Measurements from ENCODE around the gene GNA15.

Gene GNA15

DNA sequence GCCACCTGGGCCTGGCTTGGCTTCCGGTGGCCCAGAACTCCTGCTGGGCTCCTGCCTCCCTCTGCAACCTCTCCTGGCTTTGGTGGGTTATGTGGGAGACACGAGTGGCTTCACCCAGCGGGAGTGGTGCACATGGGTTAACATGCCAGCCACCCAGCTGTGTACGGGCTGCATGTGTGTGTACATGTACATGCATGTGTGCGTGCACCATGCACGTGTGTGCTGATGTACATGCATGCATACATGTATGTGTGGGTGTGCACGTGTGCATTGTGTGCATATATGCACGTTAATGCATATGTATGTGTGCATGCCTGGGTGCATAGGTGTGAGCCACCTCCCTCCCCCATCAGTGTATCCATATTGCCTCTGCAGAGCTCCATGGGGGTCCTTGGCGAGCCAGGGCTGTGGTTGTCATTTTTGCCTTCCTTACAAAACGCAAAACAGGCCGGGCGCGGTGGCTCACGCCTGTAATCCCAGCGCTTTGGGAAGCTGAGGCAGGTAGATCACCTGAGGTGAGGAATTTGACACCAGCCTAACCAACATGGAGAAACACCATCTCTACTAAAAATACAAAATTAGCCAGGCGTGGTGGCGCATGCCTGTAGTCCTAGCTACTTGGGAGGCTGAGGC lies 29.2 kb upstream of the GNA15 start:
- DNase-seq = no peak

DNA sequence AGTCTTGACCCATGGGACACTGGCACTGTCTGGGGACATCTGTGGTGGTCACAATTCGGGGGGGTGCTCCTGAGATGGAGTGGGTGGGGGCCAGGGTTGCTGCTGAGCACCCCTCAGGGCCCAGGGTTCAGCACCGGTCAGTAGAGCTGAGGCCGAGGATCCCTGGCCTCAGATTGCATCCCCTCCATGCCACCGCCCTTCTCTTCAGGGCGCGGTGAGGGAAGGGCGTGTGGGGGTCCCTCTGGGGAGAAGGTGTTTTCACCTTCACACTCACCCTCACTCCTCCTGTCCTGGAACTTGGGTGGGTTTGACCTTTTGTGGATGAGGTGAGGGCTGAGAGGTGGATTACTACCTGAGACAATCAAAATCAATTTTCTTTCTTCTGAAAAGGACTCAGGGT lies 28.2 kb upstream of the GNA15 start:
- DNase-seq = no peak

DNA sequence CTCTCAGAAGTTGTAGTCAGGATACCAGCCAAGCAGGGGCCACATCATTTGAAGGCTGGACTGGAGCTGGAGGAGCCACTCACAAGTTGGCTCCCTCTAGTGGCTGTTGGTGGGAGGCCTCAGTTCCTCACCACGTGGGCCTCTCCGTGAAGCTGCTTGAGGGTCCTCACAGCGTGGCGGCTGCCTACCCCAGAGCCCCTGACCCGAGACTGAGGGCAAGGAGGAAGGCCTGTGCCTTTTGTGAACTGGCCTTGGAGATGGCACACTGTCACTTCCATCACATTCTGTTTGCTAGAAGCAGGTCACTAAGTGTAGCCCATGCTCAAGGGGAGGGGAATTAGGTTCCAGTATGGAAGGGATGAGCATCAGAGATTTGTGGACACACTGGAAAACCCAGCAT lies 27.1 kb upstream of the GNA15 start:
- no peak for DNase-seq

DNA sequence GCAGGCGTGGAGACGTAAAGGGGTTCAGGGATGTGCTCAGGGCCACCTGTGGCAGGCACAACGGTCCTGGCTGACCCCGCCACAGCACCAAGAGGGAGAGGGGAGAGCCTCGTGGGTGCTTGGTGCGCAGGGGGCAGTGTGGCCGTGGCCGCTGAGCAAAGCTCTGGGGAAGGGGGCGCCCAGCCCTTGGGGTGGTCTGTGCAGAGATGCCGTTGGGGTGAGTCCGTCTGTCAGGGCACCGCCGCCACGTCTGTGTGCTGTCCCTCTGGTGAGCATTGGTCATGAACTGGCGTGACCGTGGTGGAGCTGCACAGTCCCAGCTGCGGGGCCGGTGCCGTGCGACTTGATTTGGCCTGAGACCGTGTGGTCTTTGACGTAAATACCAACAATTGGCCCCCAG lies 26.3 kb upstream of the GNA15 start:
- DNase-seq = no peak

DNA sequence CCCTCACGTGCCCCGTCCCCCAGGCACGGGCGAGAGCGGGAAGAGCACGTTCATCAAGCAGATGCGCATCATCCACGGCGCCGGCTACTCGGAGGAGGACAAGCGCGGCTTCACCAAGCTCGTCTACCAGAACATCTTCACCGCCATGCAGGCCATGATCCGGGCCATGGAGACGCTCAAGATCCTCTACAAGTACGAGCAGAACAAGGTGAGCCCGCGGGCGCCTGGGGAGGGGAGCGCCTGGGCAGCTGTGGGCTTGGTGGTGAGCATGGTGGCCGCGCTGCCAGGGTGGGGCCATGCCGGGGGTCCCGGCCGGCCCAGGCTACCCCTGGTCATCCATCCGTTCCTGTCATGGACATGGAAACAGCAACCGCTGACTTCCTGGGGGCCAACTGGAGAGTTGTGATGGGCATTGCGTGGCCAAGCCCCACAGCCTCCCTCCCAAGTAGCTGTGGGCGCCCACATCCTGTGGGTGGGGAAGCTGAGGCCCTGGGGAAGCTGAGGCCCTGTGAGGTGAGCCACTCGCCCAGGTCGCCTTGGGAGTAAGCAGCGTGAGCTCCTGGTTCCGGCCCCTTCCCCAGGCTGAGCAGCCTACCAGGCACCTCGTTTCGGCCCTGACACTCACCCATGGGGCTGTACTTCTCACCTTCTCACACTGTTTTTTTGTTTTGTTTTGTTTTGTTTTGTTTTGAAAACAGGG lies 25.6 kb upstream of the GNA15 start:
- DNase-seq = no peak

DNA sequence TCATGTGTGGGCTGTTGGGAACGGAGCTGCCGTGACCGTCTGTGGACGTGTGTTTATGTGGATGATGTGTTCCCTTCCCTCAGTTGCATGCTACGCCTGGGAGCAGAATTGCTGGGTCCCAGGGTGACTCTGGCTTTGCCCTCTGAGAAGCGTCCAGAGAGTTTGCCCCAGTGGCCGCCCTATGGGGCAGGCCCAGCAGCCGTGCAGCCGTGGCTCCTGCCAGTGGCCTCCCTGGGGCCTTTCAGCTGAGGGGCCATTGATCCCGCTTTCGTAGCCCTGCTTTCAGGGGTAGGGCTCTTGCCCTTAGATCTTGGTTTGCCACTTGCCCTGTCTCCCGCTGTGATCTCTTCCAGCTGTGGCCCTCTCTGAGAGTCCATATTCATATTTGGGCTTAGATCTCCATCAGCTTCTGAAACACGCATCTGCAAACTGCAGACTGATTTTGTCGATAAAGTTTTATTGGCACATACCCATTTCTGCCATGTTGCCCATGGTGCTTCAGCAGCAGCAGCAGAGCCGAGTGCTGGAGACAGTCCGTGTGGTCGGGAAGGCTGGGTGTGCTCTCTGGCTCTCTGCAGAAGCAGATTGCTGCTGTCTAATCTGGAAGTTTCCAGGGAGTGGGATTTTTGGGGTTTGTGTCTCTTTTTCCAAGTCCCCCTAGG lies 24.1 kb upstream of the GNA15 start:
- DNase-seq = no peak

DNA sequence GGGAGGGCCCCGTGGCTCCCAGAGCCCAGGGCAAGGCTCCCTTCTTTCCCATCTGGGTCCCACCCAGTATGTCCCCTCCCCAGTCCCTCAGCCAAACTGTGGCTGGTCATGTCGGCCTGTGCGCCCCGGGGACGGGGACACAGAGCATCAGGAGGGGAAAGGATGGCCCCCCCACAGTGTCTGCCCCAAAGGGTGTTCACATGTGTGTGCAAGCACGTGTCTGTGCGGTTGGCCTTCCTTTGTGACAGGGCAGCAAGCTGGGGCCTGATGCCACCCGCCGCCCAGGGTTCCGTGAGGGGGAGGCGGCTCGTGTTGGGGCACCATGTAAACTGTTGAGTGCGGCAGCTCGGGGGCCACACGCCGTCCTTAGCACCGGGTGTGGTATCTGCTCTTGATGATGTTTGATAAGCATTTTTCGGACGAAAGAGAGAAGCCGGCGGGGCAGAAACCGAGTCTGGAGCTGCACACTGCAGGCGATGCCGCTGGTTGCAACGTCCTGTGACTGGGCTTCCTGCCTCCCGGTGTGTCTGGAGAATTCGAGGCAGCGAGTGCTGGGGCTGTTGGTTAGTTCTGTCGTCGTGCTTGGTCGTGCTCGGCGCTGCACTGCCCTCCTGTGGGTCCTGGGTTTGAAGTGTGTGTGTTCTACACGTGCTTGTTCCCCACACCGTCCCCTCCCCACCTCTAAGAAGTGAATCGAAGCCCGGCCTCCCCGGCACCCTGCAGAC lies 23.3 kb upstream of the GNA15 start:
- DNase-seq = no peak

DNA sequence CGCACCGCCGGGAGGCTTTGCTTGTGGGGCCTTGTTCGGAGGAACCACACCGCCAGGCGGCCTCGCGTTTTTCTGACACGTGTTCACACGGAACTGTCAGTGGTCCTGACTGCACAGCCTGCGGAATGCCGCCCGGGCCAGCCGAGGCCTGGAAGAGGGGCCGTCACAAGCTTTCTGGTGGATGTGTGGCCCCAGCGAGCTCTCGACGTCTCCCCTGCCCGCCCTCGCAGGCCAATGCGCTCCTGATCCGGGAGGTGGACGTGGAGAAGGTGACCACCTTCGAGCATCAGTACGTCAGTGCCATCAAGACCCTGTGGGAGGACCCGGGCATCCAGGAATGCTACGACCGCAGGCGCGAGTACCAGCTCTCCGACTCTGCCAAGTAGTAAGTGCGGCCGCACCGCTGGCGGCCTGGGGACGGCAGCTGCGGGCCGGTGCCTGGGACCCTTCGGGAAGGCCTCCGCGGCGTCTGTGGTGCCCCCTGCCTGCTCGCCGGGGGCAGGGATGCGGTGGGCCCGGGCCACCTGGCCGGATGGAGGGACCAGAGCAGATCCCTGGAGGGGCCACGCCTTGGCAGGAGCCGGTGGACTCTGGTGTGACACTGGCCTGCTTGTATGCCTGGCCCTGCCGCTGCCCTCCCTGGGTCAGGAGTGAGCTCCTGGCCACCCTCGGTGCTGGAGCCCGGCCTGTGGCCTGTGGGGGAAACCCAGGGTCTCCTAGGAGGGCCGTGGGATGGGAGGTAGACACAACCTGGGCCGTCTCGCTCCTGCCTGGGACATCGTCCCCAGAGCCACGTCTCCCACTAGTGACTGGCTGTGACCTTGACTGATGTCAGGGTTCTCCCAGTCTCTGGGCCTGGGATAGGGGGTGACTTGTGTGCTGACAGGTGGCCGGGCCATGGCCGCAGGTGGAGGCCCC lies 22.5 kb upstream of the GNA15 start:
- DNase-seq = no peak

DNA sequence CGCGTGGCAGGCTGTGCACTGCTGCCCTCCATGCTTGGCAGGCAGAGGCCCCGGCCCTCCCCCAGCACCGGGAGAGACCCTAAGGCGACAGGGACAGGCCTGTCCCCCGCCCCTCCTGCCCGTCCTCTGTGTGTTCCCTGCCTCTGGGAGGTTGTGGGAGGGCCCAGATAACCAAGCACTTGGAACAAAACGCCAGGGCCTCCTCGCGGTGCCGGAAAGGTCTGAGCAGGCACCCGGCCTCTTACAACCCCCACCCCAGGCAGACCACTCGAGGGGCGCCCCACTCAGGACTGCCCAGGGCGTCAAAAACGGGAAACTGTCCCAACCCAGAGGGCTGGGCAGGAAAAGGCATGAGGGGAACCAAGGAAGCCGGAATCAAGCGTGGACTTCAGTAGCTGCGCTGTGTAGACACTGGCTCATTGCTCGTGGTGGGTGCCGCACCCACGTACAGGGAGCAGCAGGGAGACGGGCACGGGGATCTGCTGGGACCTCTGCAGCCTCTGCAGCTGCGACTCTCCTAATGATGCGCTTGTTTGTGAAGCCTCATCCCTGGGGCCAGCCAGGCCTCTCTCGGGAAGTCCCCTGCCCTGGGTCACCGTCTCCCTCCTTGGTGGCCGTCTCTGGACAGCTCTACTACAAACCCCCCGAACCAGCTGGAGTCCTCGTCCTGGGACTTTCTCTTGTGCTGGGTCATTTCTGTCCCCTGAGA lies 21.7 kb upstream of the GNA15 start:
- no peak for DNase-seq

DNA sequence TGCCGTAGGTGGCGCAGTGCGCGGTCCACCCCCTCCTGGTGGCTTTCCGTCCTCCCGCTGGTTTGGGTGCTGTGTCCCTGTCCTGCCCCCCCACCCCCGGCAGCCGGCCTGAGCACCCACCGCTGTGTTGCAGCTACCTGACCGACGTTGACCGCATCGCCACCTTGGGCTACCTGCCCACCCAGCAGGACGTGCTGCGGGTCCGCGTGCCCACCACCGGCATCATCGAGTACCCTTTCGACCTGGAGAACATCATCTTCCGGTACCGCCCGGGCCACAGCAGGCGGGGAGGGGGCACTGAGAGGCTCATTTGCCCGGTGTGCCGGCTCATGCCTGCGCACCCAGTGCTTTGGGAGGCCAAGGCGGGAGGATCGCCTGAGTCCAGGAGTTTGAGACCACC lies 21.0 kb upstream of the GNA15 start:
- DNase-seq = no peak

DNA sequence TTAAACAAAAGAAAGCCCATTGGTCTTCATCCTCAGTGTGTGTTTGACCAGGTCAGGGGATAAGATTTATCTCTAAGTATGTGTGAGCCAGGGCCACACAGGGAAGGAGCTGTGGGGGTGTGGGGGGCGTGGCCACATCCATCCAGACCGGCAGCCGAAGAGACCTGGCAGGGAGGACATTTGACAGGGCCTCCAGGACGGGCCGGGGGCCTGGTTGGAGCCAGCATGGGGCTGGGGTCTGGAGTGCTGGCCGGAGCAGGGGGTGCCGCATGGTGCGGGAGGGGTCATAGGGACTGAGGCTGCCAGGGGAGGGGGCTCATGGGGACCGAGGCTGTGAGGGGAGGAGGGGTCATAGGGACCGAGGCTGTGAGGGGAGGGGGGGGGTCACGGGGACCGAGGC lies 20.4 kb upstream of the GNA15 start:
- no peak for DNase-seq

DNA sequence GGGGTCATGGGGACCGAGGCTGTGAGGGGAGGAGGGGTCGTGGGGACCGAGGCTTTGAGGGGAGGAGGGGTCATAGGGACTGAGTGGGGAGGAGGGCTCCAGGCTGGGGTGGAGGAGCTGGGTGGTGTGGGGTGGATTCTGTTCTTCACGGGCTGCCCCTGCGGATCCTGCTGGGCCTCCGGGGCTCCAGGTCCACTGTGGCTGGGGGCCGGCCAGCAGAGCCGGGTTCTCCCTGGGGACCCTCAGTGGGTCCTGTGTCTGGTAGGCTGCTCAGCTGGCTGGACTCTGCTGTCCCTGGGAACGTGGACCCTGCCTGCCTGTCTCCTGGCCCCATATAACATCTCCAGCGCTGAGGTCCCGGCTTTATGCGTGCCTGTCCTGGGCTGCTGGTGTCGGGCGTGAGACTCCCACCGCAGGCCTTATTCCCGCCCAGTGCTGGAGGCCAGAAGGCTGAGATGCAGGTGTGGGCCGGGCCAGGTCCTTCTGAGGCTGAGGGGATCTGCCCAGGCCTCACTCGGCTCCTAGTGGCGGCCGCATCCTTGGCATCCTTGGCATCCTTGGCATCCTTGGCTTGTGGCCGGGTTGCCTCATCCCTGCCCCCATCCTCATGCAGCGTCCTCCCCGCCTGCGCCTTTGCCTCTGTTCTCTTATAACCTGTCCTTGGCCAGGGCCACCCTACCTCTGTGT lies 19.8 kb upstream of the GNA15 start:
- DNase-seq = no peak

DNA sequence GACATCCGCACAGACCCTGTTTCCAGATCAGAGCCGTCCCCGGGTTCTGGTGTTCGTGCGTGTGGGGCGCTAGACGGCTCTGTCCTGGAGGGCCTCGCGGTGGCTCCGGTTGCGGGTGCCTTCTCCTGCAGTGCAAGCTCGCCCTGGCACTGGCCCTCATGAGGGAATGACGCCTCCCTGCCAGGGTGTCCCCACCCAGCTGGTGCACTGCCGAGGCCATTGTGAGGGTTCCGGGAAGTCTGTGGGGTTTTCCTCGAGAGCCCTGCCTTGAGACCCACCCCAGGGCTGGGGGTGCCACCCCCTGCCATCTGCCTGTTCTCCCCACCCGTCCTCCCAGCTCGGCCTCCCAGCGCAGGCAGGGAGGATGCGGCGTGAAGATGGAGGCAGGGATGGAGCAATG lies 19.2 kb upstream of the GNA15 start:
- DNase-seq = no peak

DNA sequence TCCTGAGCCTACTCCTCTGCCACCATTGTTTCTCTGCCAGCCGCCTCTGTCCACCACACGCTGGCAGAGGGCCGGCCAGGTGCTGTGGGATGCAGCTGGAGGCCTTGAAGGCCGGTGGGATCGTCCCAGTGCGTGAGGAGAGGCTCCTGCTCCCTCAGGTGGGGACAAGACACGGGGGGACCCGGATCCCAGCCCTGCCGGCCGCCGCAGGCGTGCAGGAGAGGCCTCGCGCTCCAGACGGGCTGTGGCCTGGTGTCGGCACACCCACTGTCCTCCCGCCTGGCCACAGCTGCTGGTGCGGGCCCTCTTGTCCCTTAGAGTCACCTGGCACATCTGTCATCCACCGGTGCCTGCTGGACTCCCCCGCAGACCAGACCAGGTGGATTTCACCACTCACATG lies 18.1 kb upstream of the GNA15 start:
- no peak for DNase-seq

DNA sequence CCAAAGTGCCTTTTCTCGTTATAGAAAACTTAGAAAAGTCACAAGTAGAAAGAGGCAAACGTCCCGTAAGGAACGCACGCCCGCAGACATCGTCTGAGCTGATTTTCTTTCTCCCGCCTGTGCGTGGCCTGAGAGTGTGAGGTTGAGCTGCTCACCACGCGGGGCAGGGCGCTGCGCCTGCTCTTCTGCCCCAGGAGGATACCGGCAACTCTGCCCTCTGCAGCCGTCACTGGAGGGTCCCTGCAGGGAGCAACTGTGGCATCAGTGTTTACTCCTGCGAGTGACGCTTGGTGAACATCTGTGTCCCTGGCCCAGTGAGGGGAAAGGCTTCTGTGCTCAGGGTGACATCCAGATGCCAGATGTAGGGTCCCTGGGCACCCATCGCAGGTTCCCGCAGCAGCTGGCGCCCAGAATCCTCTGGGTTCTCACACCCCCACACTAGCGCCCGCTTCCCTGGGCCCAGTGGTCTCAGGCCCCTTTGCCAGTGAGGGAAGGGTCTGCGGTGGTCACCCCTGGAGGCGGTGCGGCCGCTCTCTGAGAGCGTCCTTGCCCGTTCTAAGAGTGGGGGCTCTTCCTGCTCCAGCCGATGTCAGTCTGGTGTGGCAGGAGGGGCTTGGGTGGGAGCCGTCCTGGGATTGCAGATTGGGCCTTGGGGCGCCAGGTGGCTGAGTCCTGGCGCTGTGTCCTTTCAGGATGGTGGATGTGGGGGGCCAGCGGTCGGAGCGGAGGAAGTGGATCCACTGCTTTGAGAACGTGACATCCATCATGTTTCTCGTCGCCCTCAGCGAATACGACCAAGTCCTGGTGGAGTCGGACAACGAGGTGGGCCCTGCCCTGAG lies 17.4 kb upstream of the GNA15 start:
- no peak for DNase-seq

DNA sequence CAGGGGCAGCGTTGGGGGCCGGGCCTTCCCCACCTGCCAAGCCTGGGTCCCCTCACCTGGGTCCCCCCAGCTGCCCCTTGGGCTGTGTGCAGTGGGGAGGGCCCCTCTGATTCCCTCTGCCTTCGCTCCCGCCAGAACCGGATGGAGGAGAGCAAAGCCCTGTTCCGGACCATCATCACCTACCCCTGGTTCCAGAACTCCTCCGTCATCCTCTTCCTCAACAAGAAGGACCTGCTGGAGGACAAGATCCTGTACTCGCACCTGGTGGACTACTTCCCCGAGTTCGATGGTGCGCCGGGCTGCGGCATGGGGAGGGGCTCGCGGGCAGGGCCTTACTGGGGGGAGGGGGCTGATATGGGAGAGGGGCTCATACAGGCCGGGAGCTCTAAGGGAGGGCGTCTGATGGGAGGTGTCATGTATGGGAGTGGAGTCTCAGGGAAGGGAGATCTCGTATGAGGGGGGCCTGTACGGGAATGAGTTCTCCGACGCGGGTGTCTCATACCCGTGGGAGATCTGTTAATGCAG lies 16.7 kb upstream of the GNA15 start:
- no peak for DNase-seq

DNA sequence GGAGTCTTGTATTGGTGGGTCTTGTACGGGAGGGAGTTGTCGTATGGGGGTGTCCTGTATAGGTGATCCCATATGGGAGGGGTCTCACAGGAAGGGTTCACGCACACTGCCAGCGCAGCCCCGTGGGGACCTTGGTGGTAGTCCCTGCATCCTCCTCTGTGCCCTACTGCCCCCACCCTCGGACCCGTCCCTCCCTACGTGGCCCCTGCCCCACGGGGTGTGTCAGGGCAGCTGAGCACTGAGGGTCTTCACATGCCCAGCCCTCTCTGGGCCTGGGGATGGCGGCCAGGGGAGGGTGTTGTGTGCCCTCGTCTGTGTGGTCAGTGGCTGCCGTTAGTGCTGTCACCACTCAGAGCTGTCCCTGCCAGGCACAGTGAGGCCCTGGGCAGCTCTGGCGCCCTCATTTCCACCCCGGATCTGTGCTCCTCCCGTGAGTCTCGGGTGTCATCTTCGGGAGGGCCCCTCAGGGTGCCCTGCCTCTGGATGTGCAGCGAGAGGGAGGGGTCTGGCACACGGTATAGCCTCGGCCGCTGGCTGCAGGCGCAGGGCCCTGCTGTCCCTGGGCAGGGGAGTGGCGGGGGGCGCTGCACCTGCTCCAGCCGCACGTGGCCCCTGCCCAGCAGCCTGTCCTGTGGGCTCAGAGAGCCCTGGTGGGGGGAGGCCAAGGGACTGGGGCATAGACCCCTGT lies 16.0 kb upstream of the GNA15 start:
- no peak for DNase-seq

DNA sequence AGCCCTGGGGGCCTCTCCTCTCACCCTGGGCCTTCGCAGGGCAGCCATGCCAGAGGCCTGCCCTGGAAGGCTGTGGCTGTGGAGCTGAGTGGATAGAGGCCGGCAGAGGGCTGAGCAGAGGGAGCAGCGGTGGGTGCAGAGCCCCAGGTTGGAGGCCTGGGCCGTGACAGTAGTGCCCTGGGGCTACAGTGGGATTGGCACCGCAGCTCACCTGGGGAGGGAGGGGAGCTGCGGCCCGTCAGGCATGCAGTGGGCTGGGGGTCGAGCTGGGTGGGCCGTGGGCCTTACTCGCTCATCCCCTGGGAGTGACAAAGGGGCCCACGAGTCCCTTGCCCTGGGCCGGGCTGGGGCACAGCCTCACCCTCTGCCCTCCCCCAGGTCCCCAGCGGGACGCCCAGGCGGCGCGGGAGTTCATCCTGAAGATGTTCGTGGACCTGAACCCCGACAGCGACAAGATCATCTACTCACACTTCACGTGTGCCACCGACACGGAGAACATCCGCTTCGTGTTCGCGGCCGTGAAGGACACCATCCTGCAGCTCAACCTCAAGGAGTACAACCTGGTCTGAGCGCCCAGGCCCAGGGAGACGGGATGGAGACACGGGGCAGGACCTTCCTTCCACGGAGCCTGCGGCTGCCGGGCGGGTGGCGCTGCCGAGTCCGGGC lies 15.1 kb upstream of the GNA15 start:
- DNase-seq = no peak

DNA sequence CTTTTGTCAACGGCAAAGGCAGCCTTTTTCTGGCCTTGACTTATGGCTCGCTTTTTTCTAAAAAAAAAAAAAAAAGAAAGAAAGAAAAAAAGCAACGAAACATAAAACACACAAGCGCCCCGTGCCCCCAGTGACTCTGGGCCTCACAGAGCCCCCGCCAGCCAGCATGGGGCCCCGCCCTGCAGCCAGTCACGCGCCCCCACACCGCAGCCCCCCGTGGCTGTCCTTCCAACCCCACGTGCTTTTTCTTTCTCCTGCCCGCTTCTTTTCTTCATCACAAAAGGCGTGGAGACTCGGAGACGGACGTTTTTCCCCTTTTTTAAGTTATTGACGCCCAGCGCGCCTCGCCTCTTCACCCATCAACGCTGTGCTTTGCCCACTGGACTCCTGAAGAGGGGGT lies 14.4 kb upstream of the GNA15 start:
- DNase-seq = no peak
